HG02642 (cell line): ENCODE measurements around the gene ROR2.

Experiments used
- ATAC-seq: cut with Tn5 transposase; IDR thresholded peaks from one replicate; pipeline ENCODE4 v1.9.1; 2021; ENCODE audit warnings: mild to moderate bottlenecking; ENCODE audit not compliant: unreplicated experiment, poor library complexity

The ROR2 gene

GRCh38 chr9:91847581-91848091 lies 102.4 kb downstream of the ROR2 start:
- ATAC-seq, result no peak

DNA sequence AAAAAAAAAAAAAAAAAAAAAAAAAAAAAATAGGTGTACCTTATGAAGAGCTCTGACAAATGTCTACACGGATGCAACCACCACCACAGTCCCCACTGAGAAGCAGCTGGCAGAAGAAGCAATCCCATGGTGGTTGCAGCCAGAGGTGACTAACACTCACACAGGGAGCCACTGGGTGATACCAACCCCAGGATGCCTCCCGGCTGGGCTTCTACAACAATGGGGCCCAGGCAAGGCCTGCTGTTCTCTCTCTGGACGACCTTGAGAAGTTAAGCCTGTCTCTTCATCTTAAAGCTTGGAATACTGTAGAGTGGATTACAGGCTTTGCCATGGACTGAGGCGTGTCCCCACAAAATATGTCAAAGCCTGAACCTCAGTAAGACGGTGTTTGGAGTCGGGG lies 104.1 kb downstream of the ROR2 start:
- ATAC-seq, result no peak

- ATAC-seq, result no peak
These were observed 105.2 kb downstream of the ROR2 start for GRCh38 chr9:91844701-91845291.

- no peak for ATAC-seq
These were observed 105.8 kb downstream of the ROR2 start for GRCh38 chr9:91844190-91844589.

DNA sequence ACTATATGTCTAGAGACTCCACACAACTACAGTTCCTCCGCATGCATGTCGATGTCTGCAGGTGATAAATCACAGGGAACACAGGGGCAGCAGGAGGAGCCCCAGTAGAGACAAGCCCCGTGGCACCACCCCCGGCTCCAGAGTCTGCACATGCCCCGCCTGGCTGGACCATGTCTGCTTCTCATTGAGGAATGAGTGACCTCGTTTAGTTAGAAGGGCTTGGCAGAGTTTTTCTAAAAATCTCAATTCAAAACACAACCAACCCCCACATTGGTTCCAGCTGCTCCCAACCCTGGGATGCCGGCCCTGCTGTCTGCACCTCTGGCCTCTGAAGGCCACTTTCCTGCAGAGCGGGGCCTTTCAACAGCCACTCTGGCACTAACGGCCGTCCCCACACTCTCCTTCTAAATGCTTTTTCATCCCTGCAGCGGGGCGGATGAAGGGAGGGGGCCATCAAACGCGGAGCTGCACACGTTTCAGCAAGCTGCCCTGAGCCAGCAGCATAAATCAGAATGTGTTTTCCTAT lies 106.3 kb downstream of the ROR2 start:
- ATAC-seq, result no peak

DNA sequence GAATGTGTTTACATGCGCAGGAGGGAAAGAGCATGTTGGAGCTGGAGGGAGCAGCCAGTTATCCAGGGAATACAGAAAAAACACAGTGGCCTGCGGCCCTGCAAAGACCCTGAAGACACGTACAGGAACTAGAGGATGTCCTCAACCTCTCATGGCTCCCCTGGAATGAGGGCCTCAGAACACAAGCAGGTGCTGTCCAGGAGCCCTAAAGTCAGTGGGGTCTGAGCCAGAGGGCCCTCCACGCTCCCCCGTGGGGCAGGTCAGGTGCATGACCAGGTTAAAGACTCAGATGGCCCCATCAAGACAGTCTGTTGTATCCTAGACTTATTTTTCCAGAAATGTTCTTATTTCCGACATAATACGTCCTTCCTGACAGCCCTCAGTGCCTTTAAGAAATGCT lies 106.9 kb downstream of the ROR2 start:
- ATAC-seq, result no peak

DNA sequence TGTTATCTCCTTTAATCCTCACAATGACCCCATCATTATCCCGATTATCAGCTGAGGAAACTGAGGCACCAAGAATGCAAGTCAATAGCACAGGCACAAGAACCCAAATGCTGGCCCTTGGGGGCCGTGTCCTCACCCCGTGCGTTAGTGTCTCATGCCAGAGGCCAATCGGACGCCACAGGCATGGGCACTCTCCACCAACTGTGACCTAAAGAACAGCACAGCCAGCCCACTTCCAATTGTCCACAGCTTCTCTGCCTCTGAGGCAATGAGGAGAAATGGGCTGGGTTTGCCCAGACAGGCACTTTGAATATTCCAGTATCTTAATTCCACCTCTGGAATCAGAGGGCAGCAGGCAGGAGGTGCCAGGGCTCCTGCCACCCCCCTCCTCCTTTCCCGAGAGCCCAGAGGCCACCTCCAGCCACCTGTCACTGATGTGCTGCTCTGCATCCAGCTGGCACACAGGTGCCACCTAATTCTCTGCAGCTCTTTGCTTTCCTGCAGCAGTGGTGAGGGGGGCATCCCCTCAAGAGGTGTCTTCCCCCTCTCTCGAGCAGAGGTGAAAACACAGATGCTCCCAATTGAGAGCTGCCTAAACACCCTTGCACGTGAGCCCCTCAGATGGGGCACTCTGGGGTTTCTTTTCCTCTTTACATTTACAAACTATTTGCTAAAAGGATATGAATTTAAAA lies 107.5 kb downstream of the ROR2 start:
- no peak for ATAC-seq

GRCh38 chr9:91841591-91841990 lies 108.4 kb downstream of the ROR2 start:
- no peak for ATAC-seq

GRCh38 chr9:91840882-91841281 lies 109.1 kb downstream of the ROR2 start:
- ATAC-seq, result no peak

DNA sequence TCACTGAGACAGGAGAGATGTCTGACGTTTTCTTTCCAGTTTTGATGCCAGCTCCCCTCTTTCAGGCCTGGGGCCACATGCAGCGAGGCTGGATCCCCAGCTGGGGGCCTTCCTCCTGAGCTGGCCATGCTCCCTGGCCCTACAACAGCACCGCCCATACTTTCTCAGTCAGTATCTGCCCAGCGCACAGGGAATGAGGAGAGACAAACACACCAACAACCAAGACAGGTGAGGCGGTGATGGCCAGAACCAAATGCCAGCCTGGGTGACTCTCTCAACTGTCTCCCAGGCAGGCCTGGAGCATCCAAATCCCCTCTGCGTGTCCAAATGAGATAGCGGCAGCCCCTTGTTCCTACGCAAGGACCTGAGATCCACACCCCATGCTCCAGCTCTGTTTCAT lies 109.6 kb downstream of the ROR2 start:
- ATAC-seq, result no peak

- ATAC-seq, result no peak
These were observed 110.0 kb downstream of the ROR2 start for GRCh38 chr9:91839926-91840465.

- no peak for ATAC-seq
These were observed 111.9 kb downstream of the ROR2 start for GRCh38 chr9:91837981-91838731.

- ATAC-seq, result no peak
These were observed 113.5 kb downstream of the ROR2 start for GRCh38 chr9:91836515-91836914.

- ATAC-seq, result no peak
These were observed 114.4 kb downstream of the ROR2 start for GRCh38 chr9:91835632-91836031.

- no peak for ATAC-seq
These were observed 114.8 kb downstream of the ROR2 start for GRCh38 chr9:91835216-91835615.

DNA sequence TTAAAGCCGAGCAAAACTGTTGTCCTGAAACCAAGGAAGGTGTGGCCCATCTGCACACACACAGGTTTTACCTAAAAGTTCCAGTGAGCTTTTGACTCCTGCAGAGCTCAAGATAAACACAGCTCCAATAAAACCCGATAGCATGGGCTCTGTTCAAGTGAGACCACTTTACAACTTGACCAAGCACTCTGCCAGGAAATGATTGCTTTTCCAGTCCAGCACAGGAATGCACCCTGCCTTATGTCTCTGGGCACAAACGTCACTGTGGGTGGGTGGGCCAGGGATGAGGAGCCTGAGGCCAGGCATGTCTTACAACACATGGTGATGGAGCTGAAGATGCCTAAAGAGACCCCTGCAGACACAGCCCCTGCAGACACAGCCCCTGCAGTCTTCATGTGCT lies 115.3 kb downstream of the ROR2 start:
- no peak for ATAC-seq

- ATAC-seq, result no peak
These were observed 116.2 kb downstream of the ROR2 start for GRCh38 chr9:91833878-91834255.

DNA sequence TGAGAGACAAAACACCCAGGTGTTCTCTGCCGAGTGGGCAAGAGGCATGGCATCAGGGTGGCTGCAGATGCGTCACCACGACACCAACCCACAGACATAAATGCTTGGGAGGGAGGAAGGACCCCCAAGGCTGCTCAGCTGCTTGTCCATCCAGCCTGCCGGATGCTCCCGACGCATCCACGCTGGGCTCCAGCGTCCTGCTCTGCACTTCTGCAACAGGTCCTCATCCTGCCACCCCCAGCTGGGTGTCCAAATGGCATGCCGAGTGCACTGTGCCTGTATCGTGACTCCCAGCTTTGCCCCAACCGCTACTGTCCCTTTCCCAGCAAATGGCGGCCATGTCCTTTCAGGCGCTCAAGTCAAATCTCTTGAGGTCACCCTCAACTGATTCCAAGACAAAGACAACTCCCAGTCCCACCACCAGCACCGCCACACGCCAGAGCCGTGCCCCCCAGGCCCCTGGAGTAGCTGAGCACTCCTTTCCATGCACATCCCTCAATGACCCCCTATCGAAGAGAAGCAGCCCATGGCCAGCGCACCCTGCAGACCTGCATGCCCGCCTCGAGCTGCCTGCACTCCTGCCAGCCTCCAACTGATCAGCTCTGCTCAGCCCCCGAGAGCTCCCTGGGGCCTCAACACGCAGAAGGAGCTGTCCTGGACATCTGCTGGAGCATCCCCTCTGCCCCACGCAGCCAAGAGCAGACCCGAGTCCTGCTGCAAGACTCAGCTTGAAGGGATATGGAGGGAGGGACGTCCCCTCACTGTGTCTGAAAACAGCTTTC lies 116.7 kb downstream of the ROR2 start:
- no peak for ATAC-seq

DNA sequence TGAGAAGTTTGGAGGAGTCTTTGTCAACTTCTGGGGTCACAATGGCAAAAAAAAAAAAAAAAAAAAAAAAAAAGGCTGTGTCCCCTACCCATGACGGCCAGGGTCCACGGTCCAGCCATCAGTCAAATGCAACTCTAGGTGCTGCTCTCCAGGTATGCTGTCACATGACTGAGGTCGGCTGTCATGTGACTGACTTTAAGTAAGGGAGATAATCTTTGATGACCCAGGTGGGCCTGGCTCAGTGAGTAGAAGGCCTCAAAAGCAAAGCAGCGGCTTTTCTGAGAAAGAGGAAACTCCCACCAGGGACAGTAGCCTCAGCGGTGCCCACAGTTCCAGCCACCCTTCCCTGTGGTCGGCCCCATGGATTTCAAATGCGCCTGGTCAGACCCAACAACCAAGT lies 117.7 kb downstream of the ROR2 start:
- no peak for ATAC-seq

GRCh38 chr9:91825866-91826265 lies 124.2 kb downstream of the ROR2 start:
- no peak for ATAC-seq
